ENCODE results near the gene REEP1. TPM values are rescaled to one million over a fixed set of nuclear protein-coding genes. Genes with fewer than 3 reads are reported as not detected.

REEP1 gene
- total and polyA plus RNA-seq, 8 donors: 1.4 to 7.0 (median 4.0) TPM

DNA sequence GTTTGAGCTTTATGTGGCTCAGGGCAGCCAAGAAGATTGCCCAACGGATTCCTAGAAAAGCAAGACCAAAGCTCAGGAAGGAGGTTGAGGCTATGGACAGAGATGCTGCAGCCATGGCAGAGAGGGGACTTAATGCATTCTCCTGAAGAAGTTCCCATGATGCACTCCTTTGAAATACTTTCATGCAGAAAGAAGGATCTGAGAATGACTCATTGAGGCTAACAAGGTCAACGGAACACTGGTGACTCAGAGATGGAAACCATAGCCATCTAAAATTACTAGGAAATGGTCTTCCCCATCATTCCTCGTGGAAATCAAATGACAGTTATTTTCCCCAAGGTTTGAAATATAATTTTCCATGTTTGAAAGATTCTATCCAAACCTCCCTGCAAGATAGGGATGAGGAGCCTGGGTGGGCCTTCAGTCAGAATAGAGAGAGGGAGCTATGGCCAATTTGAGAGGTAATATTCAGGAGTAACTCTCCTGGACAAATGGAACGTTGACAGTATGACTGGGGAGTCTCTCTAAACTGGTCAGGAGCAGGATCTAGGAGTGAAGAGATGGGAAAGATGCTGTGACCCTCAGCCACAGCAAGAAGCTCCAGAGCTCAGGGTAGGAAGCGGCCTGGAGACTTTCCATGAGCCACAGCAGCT is 63.0 kb downstream of the REEP1 start:
- TF ChIP-seq, protein P1, sequence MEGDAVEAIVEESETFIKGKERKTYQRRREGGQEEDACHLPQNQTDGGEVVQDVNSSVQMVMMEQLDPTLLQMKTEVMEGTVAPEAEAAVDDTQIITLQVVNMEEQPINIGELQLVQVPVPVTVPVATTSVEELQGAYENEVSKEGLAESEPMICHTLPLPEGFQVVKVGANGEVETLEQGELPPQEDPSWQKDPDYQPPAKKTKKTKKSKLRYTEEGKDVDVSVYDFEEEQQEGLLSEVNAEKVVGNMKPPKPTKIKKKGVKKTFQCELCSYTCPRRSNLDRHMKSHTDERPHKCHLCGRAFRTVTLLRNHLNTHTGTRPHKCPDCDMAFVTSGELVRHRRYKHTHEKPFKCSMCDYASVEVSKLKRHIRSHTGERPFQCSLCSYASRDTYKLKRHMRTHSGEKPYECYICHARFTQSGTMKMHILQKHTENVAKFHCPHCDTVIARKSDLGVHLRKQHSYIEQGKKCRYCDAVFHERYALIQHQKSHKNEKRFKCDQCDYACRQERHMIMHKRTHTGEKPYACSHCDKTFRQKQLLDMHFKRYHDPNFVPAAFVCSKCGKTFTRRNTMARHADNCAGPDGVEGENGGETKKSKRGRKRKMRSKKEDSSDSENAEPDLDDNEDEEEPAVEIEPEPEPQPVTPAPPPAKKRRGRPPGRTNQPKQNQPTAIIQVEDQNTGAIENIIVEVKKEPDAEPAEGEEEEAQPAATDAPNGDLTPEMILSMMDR (IDR thresholded peaks at IDR 0.05): no peak
- Histone ChIP-seq H3K27ac (peak overlapping the region in 1 of 4 donors; percentile 20), H3K9me3 (no peaks in the 10 kb centered on the region), H3K4me3 (no peak overlapping the region), H3K27me3 (no peaks in the 10 kb centered on the region), H3K36me3 (no peaks in the 10 kb centered on the region), H3K4me1 (peaks cover 0 to 5% (median 4%) of the 10 kb centered on the region in 3 donors)
- ATAC-seq: peak in 3 of 4 donors; percentile 23 to 42 (median 32)
- FAIRE-seq: no peak
- intact Hi-C loops (cut with DNase I): no loop called here
- DNase-seq: no peak
- 64% methylated on average over 5 of the region's 5 CpGs for WGBS, 2 donors

DNA sequence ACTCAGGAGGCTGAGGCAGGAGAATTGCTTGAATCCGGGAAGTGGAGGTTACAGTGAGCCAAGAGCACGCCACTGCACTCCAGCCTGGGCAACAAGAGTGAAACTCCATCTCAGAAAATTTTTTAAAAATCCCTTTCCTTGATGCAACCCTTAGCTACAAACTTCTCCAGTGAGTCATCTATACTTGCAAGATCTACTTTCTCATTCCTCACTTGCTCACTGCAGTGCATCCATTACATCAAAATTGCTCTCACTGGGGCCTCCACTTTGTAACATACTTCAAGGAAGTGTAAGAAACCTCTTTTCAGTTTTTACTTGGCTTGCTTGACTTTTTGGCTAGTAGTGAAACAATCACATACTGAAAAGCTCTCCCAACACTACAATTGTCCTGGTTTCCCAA is 65.3 kb downstream of the REEP1 start:
- Histone ChIP-seq H3K4me3 (no peak overlapping the region), H3K4me1 (peaks cover 0 to 5% (median 4%) of the 10 kb centered on the region in 3 donors), H3K9me3 (no peaks in the 10 kb centered on the region), H3K27ac (no peak overlapping the region), H3K27me3 (no peaks in the 10 kb centered on the region), H3K36me3 (no peaks in the 10 kb centered on the region)
- WGBS, 2 donors: 99 to 100% methylated on average over 2 of the region's 2 CpGs
- ATAC-seq: no peak
- no peak for FAIRE-seq
- TF ChIP-seq, protein P1 (IDR thresholded peaks at IDR 0.05): no peak
- intact Hi-C loops (cut with DNase I): no loop called here
- no peak for DNase-seq

GRCh38 chr2:86271248-86271647 is 66.2 kb downstream of the REEP1 start:
- intact Hi-C loops (cut with DNase I): no loop called here
- Histone ChIP-seq H3K4me3 (no peak overlapping the region), H3K27ac (no peak overlapping the region), H3K9me3 (no peaks in the 10 kb centered on the region), H3K4me1 (peaks cover 0 to 5% (median 4%) of the 10 kb centered on the region in 3 donors), H3K27me3 (no peaks in the 10 kb centered on the region), H3K36me3 (no peaks in the 10 kb centered on the region)
- TF ChIP-seq, protein P1 (IDR thresholded peaks at IDR 0.05): no peak
- FAIRE-seq (no peak), DNase-seq (no peak), ATAC-seq (no peak)

GRCh38 chr2:86263956-86264355 is 73.5 kb downstream of the REEP1 start:
- no peak for FAIRE-seq
- intact Hi-C loops (cut with DNase I): no loop called here

GRCh38 chr2:86260978-86261377 is 76.4 kb downstream of the REEP1 start:
- intact Hi-C loops (cut with DNase I): no loop called here
- Histone ChIP-seq H3K27me3 (no peaks in the 10 kb centered on the region), H3K4me3 (no peak overlapping the region), H3K36me3 (no peaks in the 10 kb centered on the region), H3K27ac (no peak overlapping the region), H3K9me3 (no peaks in the 10 kb centered on the region), H3K4me1 (no peaks in the 10 kb centered on the region)
- ATAC-seq (no peak), FAIRE-seq (no peak), DNase-seq (no peak)
- TF ChIP-seq, protein P1 (IDR thresholded peaks at IDR 0.05): no peak
- 95% methylated on average over 2 of the region's 2 CpGs for WGBS, 2 donors

More at GRCh38 chr2:86263956-86264355, 73.5 kb downstream of the REEP1 start:
- Histone ChIP-seq H3K4me3 (no peak overlapping the region), H3K27ac (no peak overlapping the region), H3K9me3 (no peaks in the 10 kb centered on the region), H3K4me1 (no peaks in the 10 kb centered on the region), H3K27me3 (no peaks in the 10 kb centered on the region), H3K36me3 (no peaks in the 10 kb centered on the region)
- 83 to 85% methylated on average over 6 of the region's 6 CpGs for WGBS, 2 donors
- DNase-seq (no peak), ATAC-seq (no peak)
- TF ChIP-seq, protein P1 (IDR thresholded peaks at IDR 0.05): no peak

All from pancreas (tissue), 10 donors.